Embryonic facial prominence (tissue), 1 donor: ENCODE data around the gene STK17B.
"Not testable (repeated sequence)": the region's sequence is repeated elsewhere in the genome, so short reads cannot be mapped to it uniquely, and the experiment has no call there.

Experiments used
- DNase-seq: peaks from one replicate; pipeline ENCODE4 v3.0.0-alpha.2; 2016; ENCODE audit errors: extremely low spot score

The STK17B gene

DNA sequence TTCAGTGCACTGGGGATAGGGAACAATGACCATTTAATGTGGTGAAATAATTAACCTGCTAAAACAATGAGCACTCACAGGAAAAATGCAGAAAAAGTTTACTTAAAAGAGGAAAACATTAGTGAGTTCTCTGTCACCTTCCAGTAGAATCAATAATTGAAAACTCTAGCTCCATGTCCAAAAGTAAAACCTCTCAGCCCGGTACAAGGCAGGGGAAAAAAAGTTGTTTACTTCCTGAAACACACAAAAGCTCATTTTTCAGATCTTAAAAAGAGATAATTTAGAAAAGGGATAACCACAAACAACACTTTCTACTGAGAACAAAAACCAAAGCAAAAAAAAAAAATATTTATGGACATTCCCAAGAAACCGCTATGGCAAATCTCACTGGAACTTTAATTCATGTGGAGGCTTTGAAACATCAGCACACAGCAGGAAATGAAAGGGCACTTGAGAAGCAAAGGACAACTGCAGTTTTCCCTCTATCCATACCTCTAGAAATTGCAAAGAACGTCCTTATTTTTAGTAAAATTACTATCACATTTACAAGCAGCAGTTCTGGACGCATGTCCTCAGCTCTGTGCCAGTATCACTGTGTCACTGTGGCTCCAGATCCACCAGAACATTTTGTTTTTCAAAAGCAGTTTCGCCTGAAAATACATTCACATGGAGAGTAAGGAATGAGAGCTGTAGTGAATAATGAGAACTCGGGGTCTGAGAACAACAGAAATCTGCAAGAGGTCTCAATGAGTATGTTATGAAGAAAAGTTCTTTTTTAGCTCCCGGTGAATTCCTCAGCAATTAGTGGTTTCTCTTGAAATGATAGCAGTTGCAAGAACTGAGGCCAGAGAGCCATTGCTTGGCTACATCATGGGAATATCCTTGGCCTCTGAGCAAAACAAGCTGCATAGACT is 58.1 kb downstream of the STK17B start:
- no peak for DNase-seq

DNA sequence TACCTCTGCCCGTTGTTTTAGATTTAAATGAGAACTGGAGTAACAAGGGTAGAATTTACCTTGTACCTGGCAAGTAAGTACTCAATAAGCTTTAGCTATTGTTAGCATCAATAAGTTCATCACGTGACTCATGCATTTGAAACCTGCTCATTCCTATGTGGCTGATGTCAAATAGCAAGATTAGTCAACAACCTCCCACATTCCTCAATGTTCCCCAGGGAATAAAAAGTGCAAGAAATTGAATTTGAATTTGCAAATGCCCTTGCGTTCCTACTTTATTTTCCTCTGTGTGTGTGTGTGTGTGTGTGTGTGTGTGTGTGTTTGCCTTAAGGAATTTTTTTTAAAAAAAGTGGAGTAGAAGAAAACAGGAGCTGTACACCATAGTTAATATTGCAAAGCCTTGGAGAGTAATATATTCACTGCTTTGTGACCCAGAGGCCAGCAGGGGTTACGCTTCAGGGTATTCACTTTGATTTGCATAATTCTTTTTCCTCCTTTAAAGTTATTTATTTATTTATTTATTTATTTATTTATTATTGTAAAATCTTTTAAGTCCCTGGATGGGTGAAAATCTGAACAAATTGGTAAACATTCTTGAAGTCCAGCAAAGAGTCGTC is 58.9 kb downstream of the STK17B start:
- DNase-seq: no peak

DNA sequence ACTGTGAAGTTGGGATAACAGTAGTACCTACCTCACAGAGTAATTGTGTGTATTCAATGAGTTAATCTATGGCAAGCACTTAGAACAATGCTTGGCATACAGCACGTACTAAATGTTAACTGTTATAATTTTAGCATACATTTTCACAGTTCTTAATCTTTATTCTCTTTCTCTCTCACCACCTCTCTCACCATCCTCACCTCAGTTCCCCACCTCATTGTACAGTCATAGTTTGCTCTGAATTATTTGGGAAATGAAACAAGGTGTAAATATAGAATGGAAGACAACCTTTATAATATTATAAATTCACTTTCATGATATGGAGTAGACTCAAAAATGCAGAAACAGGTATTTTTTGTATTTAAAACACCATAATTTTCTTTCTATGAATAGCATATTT is 62.8 kb downstream of the STK17B start:
- no peak for DNase-seq

DNA sequence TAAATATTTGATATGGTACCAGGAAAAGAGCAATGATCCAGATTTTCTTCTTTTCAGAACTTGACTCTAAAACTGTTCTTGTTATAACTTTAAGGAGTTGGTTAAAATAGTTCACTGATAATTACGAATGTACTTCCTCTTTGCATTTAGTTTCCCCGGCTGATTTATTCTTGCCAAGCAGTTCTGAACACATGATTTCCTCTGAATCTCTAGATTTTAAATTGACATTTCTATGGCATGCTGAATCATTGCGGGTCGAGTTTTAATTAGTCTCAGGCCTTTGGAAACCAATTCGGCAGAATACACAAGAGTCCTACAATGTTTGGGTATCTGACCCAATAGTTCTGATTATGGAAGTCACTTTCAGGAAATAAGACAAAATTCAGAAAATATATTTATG is 65.4 kb downstream of the STK17B start:
- DNase-seq: no peak

DNA sequence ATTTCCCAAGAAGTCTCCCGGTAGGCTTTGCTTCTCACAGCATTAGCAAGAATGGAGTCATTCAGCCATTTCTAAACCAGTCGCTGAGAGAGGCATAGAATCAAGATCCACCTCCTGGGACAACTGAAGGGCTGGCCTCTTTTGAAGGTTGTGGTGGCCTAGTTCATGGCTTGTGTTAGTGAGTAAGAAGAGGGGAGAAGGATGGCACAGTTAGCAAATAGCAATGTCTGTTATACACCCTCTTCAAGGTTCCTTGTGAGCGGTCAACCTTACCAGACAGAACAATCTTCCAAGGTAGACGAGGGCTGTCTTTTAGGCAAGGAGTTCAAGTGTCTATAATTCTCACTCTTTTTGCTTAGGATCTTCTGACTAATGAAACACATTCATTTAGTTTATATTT is 67.3 kb downstream of the STK17B start:
- DNase-seq: no peak

DNA sequence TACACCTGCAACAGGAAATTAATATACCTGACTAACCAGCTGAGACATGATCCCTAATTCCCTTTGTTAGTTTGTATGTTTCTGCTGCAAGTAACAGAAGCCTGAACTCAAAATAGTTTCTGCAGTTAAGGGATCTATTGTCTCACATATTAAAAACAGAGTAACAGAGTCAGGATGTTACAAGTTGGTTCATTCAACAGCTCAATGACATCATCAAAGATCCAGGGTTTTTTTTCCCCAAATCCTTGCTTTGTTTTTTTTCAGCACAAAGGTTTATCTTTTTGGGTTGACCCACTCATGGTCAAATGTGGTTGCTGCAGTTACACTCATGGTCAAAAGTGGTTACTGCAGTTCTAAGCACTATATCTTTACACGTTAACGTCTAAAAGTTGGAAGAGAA is 67.8 kb downstream of the STK17B start:
- no peak for DNase-seq

DNA sequence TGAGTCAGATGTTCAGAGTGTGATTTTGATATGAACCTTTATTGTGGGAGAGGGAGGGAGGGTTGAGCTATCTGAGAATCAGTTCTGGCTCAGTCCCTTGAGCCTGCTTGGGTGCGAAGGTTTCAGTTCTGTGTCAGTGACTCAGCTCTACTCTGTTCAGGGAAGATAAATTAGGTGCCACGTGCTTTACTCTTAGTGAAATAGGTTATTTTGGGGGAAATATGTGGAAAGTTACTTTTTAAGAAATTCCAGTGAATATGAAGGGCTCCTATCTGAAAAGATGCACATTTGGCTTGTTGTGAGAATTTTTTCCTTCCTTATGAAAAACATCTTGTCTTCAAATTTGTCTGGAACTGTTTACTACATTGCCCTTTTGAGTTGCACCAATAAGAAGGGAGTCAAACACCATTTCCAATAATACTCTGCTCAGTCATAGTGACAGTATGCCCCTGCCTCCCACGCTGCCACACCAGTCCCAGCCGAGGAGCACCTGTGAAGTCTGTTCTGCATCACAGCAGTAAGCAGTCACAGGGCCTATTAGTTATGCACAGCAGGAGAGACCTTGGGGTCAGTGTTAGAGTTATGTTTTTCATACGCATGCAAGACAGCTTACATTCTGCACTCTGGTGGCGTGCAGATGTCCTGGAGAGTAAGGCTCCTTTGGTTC is 69.9 kb downstream of the STK17B start:
- DNase-seq: no peak

DNA sequence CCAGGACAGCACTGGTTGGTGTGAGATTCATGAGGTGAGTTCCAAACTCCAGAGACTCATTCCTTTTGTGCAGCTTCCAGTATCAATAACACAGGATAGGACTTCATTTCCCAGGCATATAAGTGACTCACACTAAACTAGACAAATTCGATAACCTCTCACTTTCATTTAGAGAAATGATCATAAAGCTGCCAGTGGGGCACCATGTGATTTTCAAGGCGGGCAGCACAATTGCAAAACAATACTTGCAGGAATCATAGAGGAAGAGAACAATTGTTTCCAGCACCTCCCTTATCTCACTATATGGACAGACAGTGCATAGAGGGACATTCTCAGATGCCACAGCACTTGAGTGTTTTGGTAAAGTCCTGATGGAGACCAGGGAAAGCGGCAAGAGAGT is 71.5 kb downstream of the STK17B start:
- DNase-seq: no peak

DNA sequence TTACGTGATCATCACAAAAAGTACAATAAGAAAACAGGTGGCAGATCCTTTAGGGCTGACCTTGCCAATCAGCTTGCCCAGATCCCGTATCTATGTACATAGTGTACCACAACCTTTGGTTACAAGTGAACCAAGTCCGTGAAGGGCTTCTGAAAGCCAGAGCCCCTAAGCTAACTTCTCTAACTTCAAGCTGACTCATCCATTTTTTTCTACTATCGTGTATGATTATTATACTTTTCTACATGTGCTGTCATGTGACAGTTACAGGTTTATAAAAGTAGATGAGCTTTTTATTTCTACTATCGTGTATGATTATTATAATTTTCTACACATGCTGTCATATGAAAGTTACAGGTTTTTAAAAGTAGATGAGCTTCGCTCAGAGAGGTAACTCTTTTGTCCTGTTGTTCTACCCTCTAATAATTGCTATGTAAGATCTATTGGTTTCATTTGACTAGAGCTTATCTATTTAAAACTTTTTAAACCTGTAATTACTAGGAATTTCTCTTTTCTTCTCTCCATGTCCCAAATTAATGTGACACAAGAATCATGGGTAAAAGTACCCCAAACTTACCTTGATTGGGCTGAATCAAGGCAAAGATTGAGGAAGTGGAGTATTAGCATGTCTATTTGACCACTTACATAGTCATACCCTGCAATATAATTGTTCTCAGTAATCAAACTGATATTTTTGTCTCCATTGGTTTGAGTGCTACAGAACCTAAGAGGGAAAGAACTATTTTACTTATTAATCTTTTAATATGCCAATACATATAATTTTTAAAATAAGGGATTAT is 73.3 kb downstream of the STK17B start:
- no peak for DNase-seq

DNA sequence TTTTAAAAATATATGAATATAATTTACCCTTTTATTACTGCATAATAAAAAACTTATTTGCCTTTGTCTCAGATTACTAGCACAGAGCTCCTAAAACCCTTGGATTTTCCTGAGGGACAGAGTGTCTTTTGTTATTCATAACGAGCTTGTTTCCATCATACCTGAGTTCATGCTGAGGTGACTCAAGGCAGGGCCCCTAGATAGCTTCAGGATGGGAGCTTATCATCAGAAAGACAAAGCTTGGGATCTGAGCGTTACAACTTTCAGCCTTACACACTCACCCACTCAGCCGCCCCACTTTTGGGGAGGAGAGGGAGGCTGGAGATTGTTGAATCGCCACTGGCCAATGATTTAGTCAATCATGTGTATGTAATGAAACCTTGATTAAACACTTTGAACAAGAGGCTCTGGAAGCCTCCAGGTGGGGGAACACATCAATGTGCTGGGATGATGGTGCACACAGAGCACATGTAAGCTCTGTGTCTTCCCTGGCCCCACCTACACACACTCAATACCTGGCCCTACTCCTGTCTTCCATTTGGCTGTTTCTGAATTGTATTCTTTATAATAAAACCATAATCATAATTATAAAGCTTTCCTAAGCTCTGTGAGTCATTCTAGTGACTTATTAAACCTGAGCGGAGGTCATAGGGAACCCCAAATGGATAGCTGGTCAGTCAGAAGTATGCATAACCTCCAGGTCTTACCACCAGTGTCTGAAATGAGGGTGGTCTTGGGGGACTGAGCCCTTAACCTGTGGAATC is 74.2 kb downstream of the STK17B start:
- no peak for DNase-seq

DNA sequence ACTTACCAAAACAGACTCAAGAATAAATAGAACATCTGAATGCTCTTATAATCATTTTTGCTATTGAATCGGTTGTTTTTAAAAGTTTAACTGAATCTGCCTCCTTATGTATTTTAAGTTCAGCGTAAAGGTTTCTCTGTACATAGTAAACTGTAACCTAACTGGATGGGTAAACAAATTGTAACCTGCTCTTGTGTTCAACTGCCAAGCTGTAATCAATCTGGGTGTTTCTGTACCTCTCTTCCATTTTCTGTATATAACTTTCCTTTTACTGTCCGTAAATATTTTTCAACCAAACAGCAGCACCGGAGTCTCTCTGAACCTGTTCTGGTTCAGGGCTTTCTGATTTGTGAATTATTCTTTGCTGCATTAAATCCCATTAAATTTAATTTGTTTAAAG is 75.1 kb downstream of the STK17B start:
- no peak for DNase-seq

DNA sequence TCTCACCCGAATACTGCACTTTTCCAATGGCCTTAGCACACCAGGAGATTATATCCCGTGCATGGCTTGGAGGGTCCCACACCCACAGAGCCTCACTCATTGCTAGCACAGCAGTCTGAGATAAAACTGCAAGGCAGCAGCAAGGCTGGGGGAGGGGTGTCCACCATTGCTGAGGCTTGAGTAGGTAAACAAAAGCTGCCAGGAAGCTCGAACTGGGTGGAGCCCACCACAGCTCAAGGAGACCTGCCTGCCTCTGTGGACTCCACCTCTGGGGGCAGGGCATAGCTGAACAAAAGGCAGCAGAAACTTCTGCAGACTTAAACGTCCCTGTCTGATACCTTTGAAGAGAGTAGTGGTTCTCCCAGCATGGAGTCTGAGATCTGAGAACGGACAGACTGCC is 81.9 kb downstream of the STK17B start:
- DNase-seq: not testable (repeated sequence)

DNA sequence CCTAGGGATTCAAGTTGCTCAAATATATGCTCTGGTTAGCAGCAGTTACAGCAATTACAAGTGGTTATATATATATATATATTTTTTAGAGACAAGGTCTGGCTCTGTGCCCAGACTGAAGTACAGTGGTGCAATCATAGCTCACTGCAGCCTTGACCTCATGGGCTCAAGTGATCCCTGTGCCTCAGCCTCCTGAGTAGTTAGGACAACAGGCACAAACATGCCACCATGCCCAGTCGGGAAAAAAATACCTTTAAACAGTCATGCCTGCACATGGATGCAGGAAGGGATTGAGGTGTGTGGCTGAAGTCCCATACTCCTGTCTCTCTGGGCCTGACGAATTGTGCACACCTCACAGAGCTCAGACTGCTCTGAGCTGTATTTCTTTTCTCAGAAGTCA is 83.2 kb downstream of the STK17B start:
- DNase-seq: no peak

DNA sequence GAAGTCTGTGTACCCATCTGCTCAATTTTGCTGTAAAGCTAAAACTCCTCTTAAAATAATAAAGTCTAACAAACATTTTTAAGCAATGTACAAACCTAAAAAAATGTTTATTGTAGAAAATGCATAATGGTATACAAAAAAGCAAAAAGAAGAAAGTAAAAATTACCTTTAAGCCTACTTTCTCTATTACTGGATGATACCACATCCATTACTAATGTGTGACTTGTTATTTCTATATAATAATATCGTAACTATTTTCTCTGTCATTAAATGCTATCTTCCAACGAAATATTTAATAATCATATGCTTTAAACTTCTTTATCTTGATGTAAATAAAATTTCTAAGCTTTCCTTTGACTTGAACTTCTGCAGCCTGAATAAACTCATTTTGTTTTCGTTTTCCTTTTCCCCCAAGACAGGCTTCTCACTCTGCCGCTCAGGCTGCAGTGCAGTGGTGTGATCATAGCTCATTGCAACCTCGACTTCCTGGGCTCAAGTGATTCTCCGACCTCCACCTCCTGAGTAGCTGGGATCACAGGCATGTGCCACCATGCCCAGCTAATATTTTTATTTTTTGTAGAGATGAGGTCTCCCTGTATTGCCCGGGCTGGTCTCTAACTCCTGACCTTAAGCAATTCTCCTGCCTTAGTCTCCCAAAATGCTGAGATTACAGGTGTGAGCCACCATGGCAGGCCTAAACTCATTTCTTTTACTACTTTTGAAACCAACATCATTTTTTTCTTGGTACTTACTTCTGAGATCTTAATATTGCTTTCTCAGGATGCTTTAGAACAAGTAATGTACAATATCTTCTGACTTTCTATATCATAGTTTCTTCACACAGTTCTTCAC is 84.6 kb downstream of the STK17B start:
- no peak for DNase-seq

DNA sequence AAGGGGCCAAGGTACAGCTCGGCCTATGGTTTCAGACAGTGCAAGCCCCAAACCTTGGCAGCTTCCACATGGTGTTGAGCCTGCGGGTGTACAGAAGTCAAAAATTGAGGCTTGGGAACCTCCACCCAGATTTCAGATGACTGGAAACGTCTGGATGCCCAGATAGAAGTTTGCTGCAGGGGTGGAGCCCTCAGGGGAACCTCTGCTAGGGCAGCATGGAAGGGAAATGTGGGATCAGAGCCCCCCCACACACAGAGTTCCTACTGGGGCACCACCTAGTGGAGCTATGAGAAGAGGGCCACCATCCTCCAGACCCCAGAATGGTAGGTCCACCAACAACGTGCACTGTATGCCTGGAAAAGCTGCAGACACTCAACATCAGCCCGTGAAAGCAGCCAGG is 87.8 kb downstream of the STK17B start:
- DNase-seq: no peak
